PC-3 (cell line): ENCODE results near the gene PSMB10. TPM values are rescaled to one million over a fixed set of nuclear protein-coding genes. Genes with fewer than 3 reads are reported as not detected.
A peak's percentile ranks its signal among the peaks of the same experiment; 100 is the strongest.
"Not testable (repeated sequence)": the region's sequence is repeated elsewhere in the genome, so short reads cannot be mapped to it uniquely, and the experiment has no call there.

Source experiments
- ATAC-seq: fragments of 200-7000 bp; cut with Tn5 transposase; 2 replicates; pipeline ENCODE4 v1.9.1; 2020; ENCODE audit warnings: mild to moderate bottlenecking, moderate library complexity
- BruUV-seq: library from RNA; stranded (reverse); fragments of 400-500 nt; replicated peaks from 2 replicates; lab custom pipeline; 2021; lab: Mats Ljungman, UMichigan
- CTCF ChIA-PET: fragments of 300-600 bp; sonication (Branson Sonifier 250); formaldehyde crosslinking; loops from one replicate; lab custom pipeline; 2022; ENCODE audit warnings: antibody characterized with exemption; lab: Charles Lee
- POLR2A ChIA-PET: fragments of 300-600 bp; sonication (Branson Sonifier 250); formaldehyde crosslinking; loops from one replicate; lab custom pipeline; 2022; ENCODE audit warnings: antibody characterized with exemption; ENCODE audit not compliant: unreplicated experiment; lab: Charles Lee
- DNase-seq: peaks from one replicate; pipeline ENCODE4 v3.0.0-alpha.2; 2015
- H2AFZ ChIP-seq: fragments of 300-600 bp; sonication (generic); 2 replicates; pipeline ENCODE4 v1.6.0; 2016; ENCODE audit warnings: antibody characterized with exemption, low read length
- H3F3A ChIP-seq: fragments of 300-600 bp; sonication (generic); one replicate; pipeline ENCODE4 v1.6.0; 2017; ENCODE audit warnings: antibody characterized with exemption, low read length, control low read depth, mild to moderate bottlenecking; ENCODE audit not compliant: unreplicated experiment
- H3K27ac ChIP-seq: fragments of 300-600 bp; sonication (generic); 2 replicates; pipeline ENCODE4 v1.5.1; 2016; ENCODE audit warnings: mild to moderate bottlenecking, low read length
- H3K27me3 ChIP-seq: fragments of 300-600 bp; sonication (generic); 2 replicates; pipeline ENCODE4 v1.6.1; 2016; ENCODE audit warnings: low read length, mixed read lengths
- H3K36me3 ChIP-seq: fragments of 300-600 bp; sonication (generic); 2 replicates; pipeline ENCODE4 v1.6.1; 2016; ENCODE audit warnings: low read depth, mixed run types, low read length, mixed read lengths
- H3K4me1 ChIP-seq: fragments of 300-600 bp; sonication (generic); 2 replicates; pipeline ENCODE4 v1.5.1; 2016; ENCODE audit warnings: low read length; ENCODE audit not compliant: insufficient read depth
- H3K4me2 ChIP-seq: fragments of 300-600 bp; sonication (generic); 2 replicates; pipeline ENCODE4 v1.6.0; 2016; ENCODE audit warnings: low read length
- H3K4me3 ChIP-seq: fragments of 300-600 bp; sonication (generic); 2 replicates; pipeline ENCODE4 v1.5.1; 2016; ENCODE audit warnings: mild to moderate bottlenecking, low read length, mixed read lengths
- H3K79me2 ChIP-seq: fragments of 300-600 bp; sonication (generic); 2 replicates; pipeline ENCODE4 v1.6.1; 2017; ENCODE audit warnings: low read length, mixed read lengths
- H3K9ac ChIP-seq: fragments of 300-600 bp; sonication (generic); 2 replicates; pipeline ENCODE4 v1.6.0; 2016; ENCODE audit warnings: mild to moderate bottlenecking, low read length
- H3K9me2 ChIP-seq: fragments of 300-600 bp; sonication (generic); replicated peaks from 2 replicates; pipeline ENCODE4 v1.6.1; 2016; ENCODE audit warnings: mixed run types, low read length, mixed read lengths
- H3K9me3 ChIP-seq: fragments of 300-600 bp; sonication (generic); 2 replicates; pipeline ENCODE4 v1.6.1; 2016; ENCODE audit warnings: low read length, mixed read lengths
- H4K20me1 ChIP-seq: fragments of 300-600 bp; sonication (generic); 2 replicates; pipeline ENCODE4 v1.6.1; 2016; ENCODE audit warnings: low read length, mixed read lengths
- CTCF ChIP-seq: fragments of 300-600 bp; sonication (generic); conservative IDR thresholded peaks from 2 replicates; pipeline ENCODE4 v1.5.1; 2017; ENCODE audit warnings: antibody characterized with exemption, low read depth, mild to moderate bottlenecking, low read length
- EZH2 ChIP-seq: fragments of 300-600 bp; sonication (generic); IDR thresholded peaks from one replicate; pipeline ENCODE4 v1.6.1; 2017; ENCODE audit warnings: antibody characterized with exemption, mild to moderate bottlenecking, low read length; ENCODE audit not compliant: unreplicated experiment
- EZH2phosphoT487 ChIP-seq: fragments of 300-600 bp; sonication (generic); IDR thresholded peaks from 2 replicates; pipeline ENCODE4 v1.6.1; 2018; ENCODE audit warnings: mild to moderate bottlenecking, antibody characterized with exemption, low read length, borderline replicate concordance
- intact Hi-C: fragments of 100-400 bp; cut with micrococcal nuclease; formaldehyde crosslinking; loops from 2 replicates; pipeline ENCODE4 v1.9.0; 2023
- total RNA-seq: library from RNA; depleted of rRNA; stranded (reverse); fragments of >200 nt; gene quantifications from 2 replicates; pipeline ENCODE4 v1.2.3, GENCODE V29; 2014

The PSMB10 gene
- total RNA-seq, 1 experiment from 2014 or later, result 52.0 TPM

DNA sequence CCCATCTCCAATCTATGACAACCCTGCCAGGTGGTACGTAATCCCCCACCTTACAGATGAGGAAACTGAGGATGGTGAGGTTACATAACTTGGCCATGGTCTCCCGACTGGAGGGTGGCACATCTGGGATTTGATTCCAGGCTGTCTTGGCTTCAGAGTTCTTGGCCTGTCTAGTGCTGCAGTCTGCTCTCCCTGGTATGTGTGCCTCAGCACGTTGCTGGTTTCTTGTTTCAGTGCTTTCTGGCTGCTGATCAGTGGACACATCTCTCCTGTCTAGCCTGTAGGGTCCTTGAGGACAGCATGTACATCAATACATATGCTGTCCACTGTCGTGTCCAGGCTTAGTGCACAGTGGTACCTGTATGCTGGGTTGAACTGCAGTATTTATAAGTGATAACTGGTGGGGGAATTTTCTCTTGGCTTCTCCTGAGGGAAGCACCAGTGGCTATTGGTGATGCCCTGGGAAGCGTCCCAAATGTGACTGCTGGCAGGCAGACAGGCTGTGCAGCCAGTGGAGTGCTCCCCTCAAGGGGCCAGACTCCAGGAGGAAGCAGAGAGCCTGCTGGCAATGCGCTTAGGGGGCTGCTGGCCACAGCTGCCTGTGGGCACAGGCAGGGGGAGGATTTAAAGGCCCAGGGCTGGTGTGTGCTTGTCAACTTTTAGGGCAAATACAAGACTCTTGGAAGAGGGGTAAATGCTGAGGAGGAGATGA, 19.4 kb downstream of the PSMB10 start:
- POLR2A ChIA-PET, result no interaction called here
- ATAC-seq, result peak; percentile 25

GRCh38 chr16:67915831-67916723, 20.6 kb downstream of the PSMB10 start:
- H3F3A ChIP-seq, result no peaks in the 10 kb centered on the region
- H3K27ac ChIP-seq, result no peak overlapping the region
- CTCF ChIA-PET, result no interaction called here
- ATAC-seq, result no peak
- H3K4me3 ChIP-seq, result no peak overlapping the region
- DNase-seq, result no peak
- 0 out of 2 replicates have a peak, but pooled peaks cover 4% of the 10 kb centered on the region for H3K79me2 ChIP-seq
- H2AFZ ChIP-seq, result no peak overlapping the region
- 0 out of 2 replicates have a peak, but pooled peaks cover 5% of the 10 kb centered on the region for H4K20me1 ChIP-seq
- no peak overlapping the region for H3K4me2 ChIP-seq
- H3K4me1 ChIP-seq, result peaks cover 13% of the 10 kb centered on the region
- no peaks in the 10 kb centered on the region for H3K9me3 ChIP-seq
- POLR2A ChIA-PET, result no interaction called here
- BruUV-seq, result no TSS peak
- no peaks in the 10 kb centered on the region; the same call in 1 of the 2 replicates for H3K36me3 ChIP-seq
- H3K9ac ChIP-seq, result no peak overlapping the region
- TF ChIP-seq EZH2phosphoT487 (no peak), CTCF (no peak), EZH2 (no peak)
- H3K27me3 ChIP-seq, result no peaks in the 10 kb centered on the region
- H3K9me2 ChIP-seq, result no peaks in the 10 kb centered on the region
- intact Hi-C loops, result no loop called here

More for the DNA sequence above, 19.4 kb downstream of the PSMB10 start:
- TF ChIP-seq EZH2phosphoT487 (no peak), CTCF (no peak), EZH2 (no peak)
- Histone ChIP-seq H3K79me2 (0 out of 2 replicates have a peak, but pooled peaks cover 4% of the 10 kb centered on the region), H3K4me1 (peaks cover 13% of the 10 kb centered on the region), H4K20me1 (0 out of 2 replicates have a peak, but pooled peaks cover 5% of the 10 kb centered on the region), H3K27ac (peak overlapping the region; percentile 66), H2AFZ (no peak overlapping the region), H3K4me3 (no peak overlapping the region), H3F3A (no peaks in the 10 kb centered on the region), H3K9ac (no peak overlapping the region), H3K4me2 (0 out of 2 replicates have a peak overlapping the region, but pooled peaks have one; percentile 12), H3K36me3 (no peaks in the 10 kb centered on the region; the same call in 1 of the 2 replicates), H3K9me2 (no peaks in the 10 kb centered on the region), H3K9me3 (no peaks in the 10 kb centered on the region), H3K27me3 (no peaks in the 10 kb centered on the region)
- BruUV-seq, result no TSS peak
- DNase-seq, result no peak
- intact Hi-C loops, result no loop called here
- CTCF ChIA-PET, result interaction anchor here (1.0 kb wide), 1 partner anchor 396 kb away, joined by 4 read pairs; no protein-coding TSS in a partner anchor

- H3K9me3 ChIP-seq, CTCF ChIA-PET, ATAC-seq, H3F3A ChIP-seq, H3K27me3 ChIP-seq, POLR2A ChIA-PET, DNase-seq, H3K9me2 ChIP-seq, H3K79me2 ChIP-seq, H3K4me2 ChIP-seq, H3K27ac ChIP-seq, BruUV-seq, H3K36me3 ChIP-seq, H4K20me1 ChIP-seq, H3K4me3 ChIP-seq, H2AFZ ChIP-seq, intact Hi-C loops, H3K9ac ChIP-seq: not testable (repeated sequence)
- peaks cover 13% of the 10 kb centered on the region for H3K4me1 ChIP-seq
These were observed 21.2 kb downstream of the PSMB10 start for GRCh38 chr16:67915496-67915769.
